ENCODE results near the gene IZUMO1.
"Not testable (repeated sequence)": the region's sequence is repeated elsewhere in the genome, so short reads cannot be mapped to it uniquely, and the experiment has no call there.

IZUMO1 gene

DNA sequence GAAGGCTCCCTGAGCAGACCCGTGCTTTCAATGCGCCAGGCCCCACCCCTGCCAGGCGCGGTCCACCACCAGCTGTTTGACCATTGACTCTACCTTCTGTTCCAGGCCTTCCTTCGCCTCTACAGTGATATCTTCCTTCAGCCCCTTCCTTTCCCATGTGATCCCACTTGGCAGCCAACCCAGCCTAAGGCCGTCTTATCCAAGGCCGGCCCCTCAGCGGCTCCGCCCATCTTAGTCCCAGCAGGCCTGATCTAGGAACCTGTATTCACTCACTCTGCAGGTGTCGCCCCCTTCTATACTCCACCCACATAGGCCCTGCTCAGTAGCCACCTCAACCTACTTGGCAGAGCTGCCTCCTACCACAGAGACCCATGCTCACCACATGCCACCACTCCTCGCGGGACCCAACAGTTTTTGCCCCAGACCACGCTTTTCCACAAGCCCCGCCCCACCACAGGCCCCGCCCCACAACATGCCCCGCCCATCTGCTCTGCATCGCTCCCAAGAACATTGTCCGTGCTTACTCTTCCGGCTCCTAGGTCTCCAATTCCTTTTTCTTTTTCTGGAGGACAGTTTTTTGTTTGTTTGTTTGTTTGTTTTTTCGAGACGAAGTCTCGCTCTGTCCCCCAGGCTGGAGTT is 9.2 kb downstream of the IZUMO1 start:
- no peak for DNase-seq (ENCODE audit: low read depth)

DNA sequence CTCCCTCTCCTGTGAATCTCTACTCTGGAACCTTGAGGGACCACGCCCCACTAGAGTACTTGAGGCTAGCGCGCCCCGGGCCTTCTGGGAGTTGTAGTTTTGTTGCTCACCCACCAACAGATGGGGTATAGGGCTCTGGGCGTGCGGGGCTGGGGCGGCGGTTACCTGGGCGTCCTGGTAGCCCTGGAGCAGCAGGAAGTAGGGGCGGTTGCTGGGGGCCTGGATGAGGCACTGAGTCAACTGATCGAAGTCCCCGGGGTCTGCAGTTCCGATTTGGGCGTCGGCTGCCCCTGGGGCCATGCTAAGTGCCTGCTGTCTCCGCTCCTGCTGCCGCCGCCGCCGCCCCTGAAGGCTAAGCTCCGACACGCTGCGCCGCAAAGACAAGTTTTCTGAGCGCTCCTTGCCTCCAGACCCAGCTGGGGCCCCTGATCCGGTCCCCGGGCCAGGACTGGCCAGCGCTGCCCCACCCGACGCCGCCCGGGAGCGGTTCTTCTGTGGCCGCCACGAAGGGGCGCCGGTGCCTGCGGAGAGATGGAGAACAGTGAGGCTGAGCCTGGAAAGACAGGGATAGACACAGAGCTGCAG is 11.6 kb downstream of the IZUMO1 start:
- no peak for DNase-seq (ENCODE audit: low read depth)

DNA sequence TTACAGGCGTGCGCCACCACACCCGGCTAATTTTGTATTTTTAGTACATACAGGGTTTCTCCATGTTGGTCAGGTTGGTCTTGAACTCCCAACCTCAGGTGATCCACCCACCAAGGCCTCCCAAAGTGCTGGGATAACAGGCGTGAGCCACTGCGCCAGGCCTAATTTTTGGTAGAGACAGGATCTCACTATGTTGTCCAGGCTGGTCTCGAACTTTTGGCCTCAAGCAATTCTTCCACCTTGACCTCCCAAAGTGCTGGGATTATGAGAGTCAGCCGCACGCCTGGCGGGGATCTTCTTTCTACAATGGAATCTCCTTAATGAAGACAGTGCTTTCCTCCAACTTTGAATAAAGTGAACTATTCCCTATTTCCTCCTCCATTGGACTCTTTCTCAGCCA is 12.1 kb downstream of the IZUMO1 start:
- no peak for DNase-seq (ENCODE audit: low read depth)

DNA sequence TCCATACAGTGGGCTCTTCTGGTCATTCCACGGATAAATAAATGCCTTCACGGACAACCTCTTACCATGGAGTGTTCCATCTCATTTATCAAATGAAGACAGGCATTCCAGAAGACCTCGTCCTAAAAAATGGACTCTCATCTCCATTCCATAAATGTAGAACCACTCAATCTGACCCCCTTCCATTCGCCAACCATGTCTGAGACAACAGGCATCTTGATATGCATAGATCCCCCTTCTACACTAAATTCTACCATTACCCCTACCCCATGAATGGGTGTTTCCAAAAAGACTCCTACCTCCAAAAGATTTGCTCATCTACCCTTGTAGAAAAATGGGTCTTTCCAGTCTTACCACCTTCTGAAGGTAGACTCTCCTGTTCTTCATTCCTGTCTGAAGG is 15.3 kb downstream of the IZUMO1 start:
- DNase-seq (ENCODE audit: low read depth) = no peak

DNA sequence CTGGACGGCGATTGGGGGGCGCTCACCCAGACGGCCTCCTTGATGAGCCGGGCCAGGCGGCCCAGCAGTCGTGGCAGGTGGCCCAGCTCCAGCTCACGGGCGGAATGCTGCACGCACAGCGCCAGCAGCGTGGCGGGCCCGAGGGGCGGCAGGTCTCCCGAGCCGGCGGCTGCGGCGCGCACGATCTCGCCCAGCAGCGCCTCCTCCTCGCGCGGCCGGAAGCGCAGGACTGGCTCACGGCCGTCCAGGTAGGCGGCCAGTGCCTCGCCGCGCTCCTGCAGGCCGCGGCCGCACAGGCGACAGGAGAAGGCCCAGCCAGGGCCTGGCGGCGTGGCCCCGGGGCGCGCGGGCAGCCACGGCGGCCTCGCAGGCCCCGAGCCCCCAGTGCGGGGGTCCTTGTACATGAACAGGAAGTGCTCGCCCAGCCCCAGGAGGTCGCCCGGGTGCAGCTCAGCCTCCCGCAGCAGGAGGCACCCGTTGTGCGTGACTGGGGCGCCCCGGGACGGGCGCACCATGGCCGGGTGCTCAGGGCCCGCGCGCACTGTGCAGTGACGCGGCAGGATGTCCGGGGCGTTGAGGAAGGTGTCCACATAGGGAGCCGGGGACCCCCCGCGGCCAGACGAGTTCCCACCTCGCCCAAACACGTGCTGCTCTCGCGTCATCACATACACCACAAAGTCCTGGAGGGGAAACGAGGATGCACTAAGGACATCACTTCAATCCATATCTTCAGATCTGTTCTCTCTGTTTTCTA is 17.6 kb downstream of the IZUMO1 start:
- no peak for DNase-seq (ENCODE audit: low read depth)

DNA sequence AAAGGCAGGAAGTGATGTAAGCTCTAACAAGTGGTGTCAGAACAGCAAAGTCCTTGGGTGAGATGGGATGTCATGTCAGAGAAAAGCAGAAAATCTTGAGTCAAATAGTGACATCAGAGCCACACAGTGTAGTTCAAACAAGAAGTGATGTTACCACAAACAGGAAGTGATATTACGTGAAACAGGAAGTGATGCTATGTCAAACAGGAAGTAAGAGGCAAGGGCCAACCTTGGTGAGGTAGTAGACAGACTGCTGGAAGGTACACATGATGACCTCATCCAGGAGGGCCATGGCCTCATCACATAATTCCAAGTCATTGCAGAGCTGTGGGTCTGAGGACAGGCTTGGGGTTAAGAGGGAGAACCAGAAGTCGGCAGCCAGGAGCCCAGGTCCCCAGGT is 20.2 kb downstream of the IZUMO1 start:
- no peak for DNase-seq (ENCODE audit: low read depth)

DNA sequence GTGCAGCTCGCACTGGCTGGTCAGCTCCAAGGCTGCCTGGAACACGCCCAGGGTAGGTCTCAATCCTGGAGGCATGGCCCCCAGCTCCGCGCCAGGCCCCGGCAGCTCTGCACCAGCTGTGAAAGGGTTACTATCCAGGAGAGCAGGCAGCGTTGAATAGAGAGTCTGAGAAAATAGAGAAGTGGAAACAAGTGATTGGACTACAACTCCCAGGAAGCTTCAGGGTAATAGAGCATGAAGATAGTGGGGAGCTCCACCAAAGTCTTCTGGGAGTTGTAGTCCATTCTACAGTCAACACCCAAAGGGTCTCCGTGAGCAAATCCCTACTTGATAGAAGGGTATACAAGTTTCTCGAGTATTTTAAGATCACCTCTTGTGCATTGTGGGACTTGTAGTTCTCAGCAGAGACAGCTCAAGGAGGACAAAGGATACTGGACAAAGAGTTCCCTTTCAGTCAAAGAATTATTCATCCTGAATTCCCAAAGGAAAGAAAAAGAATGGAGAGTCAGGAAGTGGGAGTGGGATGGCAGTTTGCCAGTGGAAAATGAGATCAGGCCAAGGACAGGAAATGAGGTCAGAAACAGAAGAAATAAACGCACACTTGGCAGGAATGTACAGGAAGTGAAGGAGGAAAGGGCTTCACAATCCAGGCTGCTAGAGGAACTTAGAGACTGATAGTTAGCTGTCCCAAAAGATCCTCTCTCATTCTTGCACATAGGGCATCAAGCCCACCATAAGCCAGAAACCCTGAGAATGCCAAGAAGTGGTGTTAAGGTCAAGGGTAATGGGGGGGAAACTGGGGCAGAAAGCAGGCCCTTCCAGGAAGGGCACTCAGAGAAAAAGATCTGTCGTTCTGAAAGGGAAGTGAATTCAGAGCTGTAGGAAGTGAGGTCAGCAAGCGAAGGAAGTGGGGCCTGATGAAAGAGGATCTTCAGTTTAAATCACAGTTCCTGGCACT is 21.6 kb downstream of the IZUMO1 start:
- DNase-seq (ENCODE audit: low read depth) = peak; percentile 86

DNA sequence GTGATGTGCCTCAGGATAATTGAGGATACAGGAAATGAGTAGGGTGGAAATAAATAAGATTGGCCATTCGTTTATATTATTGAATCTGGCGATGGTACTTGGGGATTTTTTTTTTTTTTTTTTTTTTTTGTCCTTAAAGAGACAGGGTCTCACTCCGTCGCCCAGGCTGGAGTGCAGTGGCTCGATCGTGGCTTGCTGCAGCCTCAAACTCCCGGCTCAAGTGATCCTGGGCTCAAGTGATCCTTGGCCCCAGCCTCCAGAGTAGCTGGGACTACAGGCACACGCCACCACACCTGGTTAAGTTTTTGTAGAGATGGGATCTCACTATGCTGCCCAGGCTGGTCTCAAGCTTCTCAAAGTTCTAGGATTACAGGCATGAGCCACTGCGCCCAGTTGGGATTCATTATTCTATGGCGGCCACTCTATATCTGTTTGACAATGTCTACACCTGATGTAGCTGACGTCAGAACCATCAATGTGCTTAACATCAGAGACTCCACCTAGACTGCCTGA is 24.5 kb downstream of the IZUMO1 start:
- no peak for DNase-seq (ENCODE audit: low read depth)

DNA sequence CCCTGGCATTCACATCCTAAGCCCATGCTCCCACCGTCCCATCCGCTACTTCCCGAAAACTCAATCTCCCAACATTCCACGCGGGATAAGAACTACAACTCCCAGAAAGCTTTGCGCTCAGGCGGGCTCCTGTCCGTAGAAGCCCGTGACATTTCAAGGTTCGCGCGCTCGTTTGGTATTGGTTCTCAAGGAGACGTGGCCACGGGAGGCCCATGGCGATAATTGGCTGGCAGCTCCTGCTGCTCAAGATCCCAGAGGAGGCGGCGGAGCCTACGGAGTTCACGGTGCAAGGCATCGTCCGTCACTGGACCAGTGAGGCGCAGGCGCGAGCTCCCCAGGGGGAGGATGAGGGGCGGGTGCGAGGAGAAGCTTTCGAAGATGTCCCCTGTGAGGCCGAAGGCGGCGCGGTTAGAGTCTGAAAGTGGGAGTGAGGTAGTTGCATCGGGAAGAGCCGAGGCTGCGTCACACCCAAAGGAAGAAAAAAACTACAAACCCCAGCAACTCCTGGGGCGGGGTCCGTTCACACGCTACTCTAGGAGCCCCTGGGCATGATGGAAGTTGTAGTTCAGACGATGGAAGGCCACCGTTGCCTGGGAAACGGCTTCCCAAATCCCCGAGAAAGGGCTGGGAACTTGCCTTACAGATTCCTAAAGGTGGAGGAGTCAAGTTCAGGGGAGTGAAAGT is 26.0 kb downstream of the IZUMO1 start:
- peak; percentile 100 for DNase-seq (ENCODE audit: low read depth)

DNA sequence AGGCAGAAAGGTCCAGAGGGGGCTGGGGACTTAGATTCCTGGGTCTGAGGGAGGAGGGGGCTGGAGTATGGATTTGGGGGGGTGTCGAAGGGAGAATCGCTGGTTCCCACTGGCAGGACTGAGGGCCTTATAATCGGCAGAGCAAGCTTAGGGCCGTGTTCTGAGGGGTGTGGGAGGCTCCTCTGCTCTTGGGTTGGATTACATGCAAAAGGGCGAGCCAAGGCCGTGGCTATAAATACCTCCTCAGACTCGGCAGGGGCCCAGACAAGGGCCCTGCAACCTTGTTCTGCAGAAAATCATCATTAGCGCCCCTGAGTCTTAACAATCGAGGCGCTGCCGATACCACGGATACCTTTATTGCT is 26.5 kb downstream of the IZUMO1 start:
- DNase-seq (ENCODE audit: low read depth) = no peak

DNA sequence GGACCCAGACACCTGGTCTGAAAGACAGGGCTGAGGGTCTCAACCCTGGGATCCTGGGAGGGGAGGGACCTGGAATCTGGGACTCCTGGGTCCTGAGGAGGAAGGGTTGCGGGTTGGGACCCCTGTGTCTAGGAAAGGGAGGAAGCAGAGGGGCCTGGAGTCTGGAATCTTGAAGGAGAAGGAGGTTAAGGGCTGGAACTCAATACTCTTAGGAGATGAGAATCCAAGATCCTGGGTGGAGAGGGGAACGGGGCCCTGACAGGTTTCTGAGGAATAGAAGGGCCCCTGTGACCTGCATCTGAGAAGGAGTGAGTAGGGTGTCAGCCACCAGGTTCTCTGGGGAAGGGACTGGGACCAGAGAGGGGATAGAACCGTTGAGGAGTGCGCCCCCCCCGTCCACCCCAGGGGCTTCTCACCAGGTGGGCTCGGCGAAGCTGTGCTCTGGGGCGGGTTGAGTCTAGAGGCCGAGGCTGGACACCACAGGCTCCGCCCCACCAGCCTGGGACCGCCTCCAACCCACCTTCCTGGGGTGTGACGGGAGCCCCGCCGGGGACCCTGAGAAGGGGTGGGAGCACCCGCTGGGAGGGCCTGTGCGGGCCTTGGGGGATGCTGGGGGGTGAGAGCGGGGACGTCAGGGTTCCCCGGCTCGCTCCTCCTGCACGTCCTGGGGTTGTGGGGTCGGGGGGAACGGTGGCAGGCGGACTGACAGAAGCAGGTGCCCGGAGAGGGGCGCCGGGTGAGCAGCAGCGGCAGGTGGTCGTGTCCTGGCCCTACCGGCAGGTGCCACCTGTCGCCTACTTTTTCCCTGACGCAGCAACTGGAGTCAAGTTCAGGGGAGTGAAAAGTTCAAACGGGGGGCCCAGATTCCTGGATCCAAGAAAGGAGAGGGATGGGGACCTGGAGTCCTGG is 27.2 kb downstream of the IZUMO1 start, which contains the start of gene MAMSTR:
Gene MAMSTR (minus strand): TSS at position 463 of the 909 bp plus-strand sequence. CDS start 694 bp downstream, outside the sequence.
- DNase-seq (ENCODE audit: low read depth) = no peak

DNA sequence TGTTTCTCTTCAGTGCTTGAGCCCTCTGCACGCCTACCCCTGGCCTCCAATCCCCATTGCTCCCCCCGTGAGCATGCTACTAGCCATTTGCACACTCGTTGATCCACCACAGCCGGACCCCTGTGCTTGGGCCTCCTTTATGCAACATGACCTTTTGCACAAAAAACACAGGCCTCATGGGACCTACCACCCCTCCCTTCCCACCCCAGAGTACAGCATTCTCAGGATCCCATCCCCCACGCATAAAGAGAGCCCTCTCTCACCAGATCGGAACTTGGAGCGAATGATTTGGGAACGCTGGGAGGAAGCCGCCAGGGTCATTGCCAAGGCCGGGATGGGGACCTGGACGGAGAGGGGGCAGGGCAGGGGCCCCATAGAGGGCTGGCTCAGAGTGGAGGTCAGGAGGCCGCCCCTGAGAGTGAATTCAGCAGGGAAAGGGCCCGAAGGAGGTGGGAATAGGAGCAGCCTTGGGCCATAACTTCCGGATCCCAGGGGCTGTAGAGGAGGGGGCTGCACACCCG is 27.9 kb downstream of the IZUMO1 start:
- DNase-seq (ENCODE audit: low read depth) = no peak

DNA sequence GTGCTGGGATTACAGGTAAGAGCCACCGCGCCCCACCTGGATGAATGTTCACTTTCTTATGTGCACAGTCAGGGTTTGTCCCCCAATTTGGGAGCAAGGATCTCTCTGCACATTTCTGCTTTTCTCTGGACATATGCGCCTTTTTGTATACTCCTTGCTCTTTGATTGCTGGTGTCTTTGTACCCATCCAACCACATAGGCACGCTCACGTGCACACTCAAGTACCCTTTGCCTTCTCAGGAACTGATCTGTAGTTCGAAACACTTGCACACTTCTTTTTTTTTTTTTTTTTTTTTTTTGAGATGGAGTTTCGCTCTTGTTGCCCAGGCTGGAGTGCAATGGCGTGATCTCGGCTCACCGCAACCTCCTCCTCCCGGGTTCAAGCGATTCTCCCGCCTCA is 28.6 kb downstream of the IZUMO1 start:
- DNase-seq (ENCODE audit: low read depth) = not testable (repeated sequence)

DNA sequence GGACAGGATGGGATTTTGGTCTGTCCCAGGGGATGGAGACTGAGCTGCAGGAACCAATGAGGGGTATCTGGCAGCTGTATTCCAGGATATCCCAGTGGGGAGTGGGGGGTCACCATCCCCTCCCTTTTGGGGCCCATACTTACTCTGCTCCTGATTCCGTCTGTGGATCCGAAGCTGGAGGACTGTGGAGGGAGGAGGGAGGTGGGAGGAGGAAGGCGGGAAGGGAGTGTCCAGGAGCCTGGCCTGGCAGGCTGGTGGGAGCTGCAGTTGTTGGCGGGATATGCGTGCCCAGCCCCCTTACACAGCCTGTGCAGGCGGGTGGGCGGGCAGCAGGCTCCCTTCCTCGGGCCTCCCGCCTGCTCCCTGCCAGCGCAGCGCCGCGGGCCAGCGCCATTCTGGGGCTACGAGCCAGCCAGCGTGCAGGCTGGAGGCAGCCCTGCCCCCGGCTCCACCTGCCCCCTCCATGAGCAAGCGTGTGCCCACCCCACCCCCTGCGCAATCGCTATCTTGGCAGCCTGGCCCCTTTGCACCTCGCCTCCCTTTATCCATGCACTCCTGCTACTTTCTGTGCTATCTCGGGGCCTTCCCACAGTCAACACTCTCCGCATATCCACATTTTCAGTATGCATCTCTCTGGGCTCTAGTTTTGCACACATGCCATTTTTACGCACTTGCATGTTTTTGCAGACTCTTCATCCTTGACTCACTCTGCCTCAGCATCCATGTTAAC is 30.0 kb downstream of the IZUMO1 start:
- DNase-seq (ENCODE audit: low read depth) = peak; percentile 32

DNA sequence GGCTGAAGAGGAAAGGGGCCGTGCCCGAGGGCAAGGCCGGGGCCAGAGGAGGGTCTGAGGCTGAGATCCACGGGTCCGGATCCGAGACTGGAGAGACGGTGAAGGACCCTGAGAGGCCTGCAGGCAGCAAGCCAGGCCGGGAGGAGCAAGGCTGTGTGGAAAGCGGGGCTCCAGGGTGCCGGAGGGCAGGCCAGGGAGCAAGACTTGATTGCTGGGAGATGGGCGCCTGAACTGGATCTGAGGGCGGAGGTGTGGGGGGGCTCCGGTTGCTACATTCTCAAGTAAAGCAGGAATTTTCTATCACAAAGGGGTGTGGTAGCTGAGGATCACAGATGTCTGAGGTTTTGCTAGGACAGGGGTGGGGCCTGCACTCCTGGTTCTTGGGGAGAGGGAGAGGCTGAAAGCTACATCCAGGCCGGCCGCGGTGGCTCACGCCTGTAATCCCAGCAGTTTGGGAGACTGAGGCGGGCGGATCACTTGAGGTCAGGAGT is 31.0 kb downstream of the IZUMO1 start:
- no peak for DNase-seq (ENCODE audit: low read depth)

DNA sequence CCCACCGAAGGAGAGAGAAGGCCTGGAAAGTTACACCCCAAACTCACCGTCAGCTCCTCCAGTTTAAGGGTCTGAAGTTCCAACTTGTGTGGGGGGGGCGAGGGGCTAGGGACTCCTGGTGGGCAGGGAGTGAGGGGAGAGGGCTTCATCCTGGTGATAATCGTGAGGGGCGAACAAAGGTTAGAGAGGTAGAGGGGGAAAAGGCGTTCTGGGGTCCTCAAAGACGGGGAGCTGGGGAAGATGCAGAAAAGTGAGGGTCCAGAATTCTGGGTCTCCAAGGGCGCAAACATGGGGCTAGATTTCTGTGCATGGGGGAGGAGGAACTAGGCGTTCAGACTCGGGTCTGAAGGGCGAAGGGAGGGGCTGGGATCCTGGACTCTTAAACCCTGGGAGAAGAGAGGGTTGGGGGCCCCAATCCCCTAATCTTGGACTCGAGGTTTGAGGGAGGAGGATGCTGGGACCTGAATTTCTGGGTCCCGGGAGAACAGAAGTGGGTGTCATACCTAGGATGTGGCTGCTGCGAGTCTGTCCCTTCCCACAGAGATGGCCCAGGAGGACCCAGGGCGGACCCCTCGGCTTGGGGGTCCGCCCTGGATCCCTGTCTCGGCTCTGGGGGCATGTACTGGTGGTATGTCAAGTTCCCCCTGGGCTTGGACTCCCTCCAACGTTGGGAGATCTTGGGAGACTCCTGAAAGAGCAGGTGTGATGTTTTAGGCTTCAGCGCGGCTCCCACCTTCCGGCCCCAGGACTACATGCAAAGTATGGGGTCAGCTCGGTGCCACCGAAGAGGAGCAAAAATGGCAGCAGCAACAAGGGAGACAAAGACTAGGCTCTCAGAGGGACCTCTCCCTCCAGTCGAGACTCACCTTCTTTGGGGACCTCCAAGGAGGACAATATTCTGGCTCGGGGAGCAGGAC is 31.7 kb downstream of the IZUMO1 start:
- no peak for DNase-seq (ENCODE audit: low read depth)

DNA sequence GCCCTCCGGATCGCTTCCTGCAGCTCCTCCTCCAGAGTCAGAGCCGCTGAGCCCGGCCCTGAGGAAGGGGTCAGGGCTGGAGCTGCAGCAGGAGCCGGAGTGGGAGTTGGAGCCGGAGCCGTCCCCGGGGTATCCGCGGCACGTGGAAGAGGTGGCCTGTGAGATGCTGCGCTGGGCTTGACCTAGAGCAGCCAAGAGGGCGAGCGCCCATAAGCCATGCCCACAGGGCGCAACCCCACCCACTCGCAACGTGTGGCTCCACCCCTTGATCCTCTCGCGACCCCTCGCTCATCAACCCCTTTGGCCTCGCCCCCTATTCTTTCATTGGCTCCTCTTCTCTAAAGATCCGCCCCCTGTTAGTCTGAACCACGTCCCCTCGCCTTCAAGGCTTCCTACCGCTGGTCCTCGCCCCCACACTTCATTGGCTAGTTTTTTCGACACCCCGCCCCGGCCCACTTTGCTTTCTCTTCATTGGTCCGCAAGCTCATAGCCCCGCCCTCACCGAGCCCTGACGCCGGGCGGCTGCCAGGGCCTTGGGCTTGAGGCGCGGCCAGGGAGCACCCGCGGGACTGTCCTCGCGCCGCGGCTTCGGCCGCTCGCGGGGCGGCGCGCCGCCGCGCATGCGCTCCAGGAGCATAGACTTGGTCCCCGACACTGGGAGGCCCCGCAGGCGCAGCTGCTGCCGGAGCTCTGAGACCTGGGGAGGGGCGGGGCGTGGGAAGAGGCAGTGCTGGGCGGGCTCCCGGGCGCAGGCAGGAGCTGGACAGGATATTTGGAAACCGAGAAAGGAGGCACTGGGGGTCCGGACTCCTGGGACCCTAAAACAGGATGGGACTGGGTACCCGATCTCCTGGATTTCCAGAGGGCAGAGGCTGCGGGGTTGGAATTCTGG is 32.6 kb downstream of the IZUMO1 start:
- DNase-seq (ENCODE audit: low read depth) = peak; percentile 99

All from stromal cell of bone marrow (primary cell).